ENCODE data around the gene TCF7L1. TPM values are rescaled to one million over a fixed set of nuclear protein-coding genes. Genes with fewer than 3 reads are reported as not detected.

The TCF7L1 gene
- total RNA-seq, 1 donor from 2014 or later: 48.3 TPM

DNA sequence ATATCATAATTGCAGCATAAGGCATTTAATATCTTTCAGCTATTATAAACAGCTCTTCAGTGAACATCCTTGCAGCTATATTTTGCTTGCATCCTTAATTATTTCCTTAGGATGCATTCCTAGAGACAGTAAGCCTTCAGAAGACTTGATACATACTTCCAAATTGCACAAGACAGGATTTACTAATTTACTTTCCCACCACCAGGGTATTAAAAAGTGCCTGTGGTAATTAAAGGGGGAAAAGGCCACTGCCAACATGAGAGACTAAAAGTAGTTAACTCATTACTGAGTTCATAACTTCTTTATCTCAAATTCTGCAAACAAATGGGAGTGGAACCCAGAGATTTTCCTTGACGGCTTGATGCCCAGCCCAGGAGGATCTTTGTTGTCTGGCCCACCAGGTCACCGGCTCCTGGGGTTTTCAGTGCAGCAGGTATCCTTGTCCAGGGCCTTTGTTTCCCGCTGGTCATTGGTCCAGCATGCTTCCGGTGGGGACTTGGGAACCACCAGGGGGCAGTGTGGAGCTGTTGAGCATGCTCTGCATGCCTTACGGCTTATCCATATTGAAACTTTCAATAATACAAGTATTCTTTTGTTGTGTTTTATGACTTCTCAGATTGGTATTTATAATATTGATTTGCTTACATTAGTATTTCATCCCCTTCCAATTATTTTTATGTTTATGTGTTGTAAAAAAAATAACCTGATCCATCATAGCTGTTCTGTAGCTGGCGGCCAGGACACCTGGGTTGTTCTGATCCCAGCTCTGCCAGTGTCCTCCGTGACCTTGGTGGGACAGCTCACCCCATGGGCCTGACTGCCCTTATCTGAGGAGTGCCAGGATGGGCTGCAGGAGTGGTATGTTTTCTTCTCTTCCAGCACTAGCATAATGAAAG lies 133.2 kb downstream of the TCF7L1 start:
- DNase-seq (ENCODE audit: low spot score in 2 of 2, unreplicated experiment in 2 of 2): peak; percentile 45 to 67
- H3K36me3 Mint-ChIP-seq: peaks cover 8% of the 10 kb centered on the region
- H3K9me3 Mint-ChIP-seq: no peaks in the 10 kb centered on the region
- peak overlapping the region; percentile 63 for H3K27ac Mint-ChIP-seq
- TF ChIP-seq, protein P1, sequence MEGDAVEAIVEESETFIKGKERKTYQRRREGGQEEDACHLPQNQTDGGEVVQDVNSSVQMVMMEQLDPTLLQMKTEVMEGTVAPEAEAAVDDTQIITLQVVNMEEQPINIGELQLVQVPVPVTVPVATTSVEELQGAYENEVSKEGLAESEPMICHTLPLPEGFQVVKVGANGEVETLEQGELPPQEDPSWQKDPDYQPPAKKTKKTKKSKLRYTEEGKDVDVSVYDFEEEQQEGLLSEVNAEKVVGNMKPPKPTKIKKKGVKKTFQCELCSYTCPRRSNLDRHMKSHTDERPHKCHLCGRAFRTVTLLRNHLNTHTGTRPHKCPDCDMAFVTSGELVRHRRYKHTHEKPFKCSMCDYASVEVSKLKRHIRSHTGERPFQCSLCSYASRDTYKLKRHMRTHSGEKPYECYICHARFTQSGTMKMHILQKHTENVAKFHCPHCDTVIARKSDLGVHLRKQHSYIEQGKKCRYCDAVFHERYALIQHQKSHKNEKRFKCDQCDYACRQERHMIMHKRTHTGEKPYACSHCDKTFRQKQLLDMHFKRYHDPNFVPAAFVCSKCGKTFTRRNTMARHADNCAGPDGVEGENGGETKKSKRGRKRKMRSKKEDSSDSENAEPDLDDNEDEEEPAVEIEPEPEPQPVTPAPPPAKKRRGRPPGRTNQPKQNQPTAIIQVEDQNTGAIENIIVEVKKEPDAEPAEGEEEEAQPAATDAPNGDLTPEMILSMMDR (IDR thresholded peaks at IDR 0.05; ENCODE audit: unreplicated experiment): peak; percentile 77
- peaks cover 50% of the 10 kb centered on the region for H3K4me1 Mint-ChIP-seq
- no peaks in the 10 kb centered on the region for H3K27me3 Mint-ChIP-seq (ENCODE audit: low read depth)
- no peak overlapping the region for H3K4me3 Mint-ChIP-seq

- H3K9me3 Mint-ChIP-seq: no peaks in the 10 kb centered on the region
- H3K27ac Mint-ChIP-seq: peak overlapping the region; percentile 89
- H3K27me3 Mint-ChIP-seq (ENCODE audit: low read depth): no peaks in the 10 kb centered on the region
- H3K4me1 Mint-ChIP-seq: peaks cover 45% of the 10 kb centered on the region
- TF ChIP-seq, protein P1 (IDR thresholded peaks at IDR 0.05; ENCODE audit: unreplicated experiment): no peak
- H3K36me3 Mint-ChIP-seq: peaks cover 2% of the 10 kb centered on the region
- H3K4me3 Mint-ChIP-seq: no peak overlapping the region
- DNase-seq (ENCODE audit: low spot score in 2 of 2, unreplicated experiment in 2 of 2): no peak
Observed at GRCh38 chr2:85269959-85270358, 136.8 kb downstream of the TCF7L1 start.

DNA sequence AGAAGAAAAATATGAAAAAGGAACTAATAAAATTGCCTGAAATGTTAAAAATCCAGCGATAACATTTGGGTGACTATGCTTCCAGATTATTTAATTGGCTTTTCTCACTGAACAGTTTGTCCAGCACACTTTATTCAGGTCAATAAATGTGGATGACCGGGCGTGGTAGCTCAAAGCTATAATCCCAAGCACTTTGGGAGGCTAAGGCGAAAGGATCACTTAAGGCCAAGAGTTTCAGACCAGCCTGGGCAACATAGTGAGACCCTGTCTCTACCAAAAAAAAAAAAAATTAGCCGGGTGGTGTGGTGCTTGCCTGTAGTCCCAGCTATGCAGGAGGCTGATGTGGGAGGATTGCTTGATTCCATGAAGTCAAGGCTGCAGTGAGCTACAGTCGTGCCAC lies 139.2 kb downstream of the TCF7L1 start:
- no peak for DNase-seq (ENCODE audit: low spot score in 2 of 2, unreplicated experiment in 2 of 2)
- H3K9me3 Mint-ChIP-seq: no peaks in the 10 kb centered on the region
- peaks cover 2% of the 10 kb centered on the region for H3K36me3 Mint-ChIP-seq
- no peak overlapping the region for H3K4me3 Mint-ChIP-seq
- peaks cover 44% of the 10 kb centered on the region for H3K4me1 Mint-ChIP-seq
- H3K27me3 Mint-ChIP-seq (ENCODE audit: low read depth): no peaks in the 10 kb centered on the region
- H3K27ac Mint-ChIP-seq: no peak overlapping the region
- TF ChIP-seq, protein P1 (IDR thresholded peaks at IDR 0.05; ENCODE audit: unreplicated experiment): no peak

DNA sequence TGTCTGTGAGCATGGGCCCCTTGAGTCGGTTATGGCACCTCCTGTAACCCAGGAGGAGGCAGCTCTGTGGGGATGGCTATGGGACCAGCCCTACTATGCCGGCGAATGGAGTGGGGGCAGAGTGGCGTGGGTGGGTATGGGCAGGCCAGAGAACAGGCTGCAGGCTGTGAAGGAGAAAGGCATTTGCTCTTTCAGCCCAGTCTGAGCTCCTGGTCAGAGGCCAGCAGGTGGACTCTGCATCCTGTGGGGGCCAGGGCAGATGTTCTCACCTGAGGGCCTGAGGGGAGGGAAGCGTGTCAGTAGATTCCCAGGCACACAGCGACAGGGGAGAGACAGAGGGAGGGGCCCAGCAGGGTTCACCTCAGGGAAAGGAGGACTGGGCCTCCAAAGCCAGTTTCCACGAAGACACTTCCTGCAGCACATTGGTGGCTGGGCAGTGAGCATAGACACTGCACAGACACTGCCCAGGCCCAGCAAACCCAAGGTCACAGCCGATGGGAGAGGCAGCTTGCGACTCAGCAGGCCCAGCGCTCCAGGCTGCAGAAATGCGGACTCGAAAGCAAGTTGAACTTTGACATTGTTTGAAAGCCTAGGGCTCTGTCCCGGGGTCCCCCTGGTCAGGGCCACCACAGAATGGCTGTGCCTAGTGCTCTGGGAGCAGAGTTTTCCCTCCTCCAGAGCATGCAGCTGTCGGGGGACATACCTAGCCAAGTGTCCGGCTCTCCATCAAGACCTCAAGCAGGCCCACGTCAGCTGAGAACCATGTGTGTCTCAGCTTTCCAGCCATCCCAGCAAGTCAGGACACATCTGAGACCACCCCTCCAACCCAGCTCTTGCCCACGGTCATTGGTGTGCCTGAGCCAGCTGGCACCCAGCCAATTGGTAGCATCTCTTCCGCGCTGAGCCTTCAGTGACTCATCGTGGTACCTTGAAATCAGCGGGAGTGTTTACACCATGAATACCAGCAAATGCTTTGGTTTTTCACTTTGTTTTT lies 140.8 kb downstream of the TCF7L1 start:
- H3K36me3 Mint-ChIP-seq: peaks cover 2% of the 10 kb centered on the region
- TF ChIP-seq, protein P1 (IDR thresholded peaks at IDR 0.05; ENCODE audit: unreplicated experiment): no peak
- H3K4me3 Mint-ChIP-seq: no peak overlapping the region
- peak overlapping the region; percentile 68 for H3K27ac Mint-ChIP-seq
- peak; percentile 58 to 74 for DNase-seq (ENCODE audit: low spot score in 2 of 2, unreplicated experiment in 2 of 2)
- peaks cover 61% of the 10 kb centered on the region for H3K4me1 Mint-ChIP-seq
- no peaks in the 10 kb centered on the region for H3K27me3 Mint-ChIP-seq (ENCODE audit: low read depth)
- H3K9me3 Mint-ChIP-seq: no peaks in the 10 kb centered on the region

DNA sequence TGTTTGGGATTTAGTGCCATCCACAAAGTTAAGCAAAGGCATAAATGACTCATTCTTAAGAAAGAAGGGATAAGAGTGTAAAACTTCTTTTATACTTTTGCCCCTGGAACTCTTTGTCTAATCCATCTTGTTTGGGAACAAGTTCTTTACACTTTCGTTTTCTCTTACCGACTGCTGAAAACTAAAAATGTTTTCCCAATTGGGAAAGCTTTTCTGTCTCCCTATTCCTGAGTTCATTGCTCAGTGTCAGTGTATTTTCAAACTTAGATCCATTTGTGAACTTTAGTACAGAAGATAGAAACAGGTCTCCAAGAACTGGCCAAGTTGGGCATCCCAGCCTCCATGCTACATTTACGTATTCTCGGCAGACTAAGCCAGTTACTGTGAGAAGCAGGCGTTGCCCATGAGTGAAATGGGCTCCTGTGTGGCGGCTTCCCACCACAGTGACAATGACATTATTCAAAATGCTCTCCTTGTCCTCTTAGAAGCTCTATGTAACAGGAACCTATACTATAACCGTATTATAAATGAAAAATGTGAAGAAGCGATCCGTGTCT lies 142.9 kb downstream of the TCF7L1 start:
- no peaks in the 10 kb centered on the region for H3K27me3 Mint-ChIP-seq (ENCODE audit: low read depth)
- H3K36me3 Mint-ChIP-seq: no peaks in the 10 kb centered on the region
- H3K4me1 Mint-ChIP-seq: peaks cover 57% of the 10 kb centered on the region

More for the DNA sequence above, 142.9 kb downstream of the TCF7L1 start:
- no peak for DNase-seq (ENCODE audit: low spot score in 2 of 2, unreplicated experiment in 2 of 2)
- peak overlapping the region; percentile 38 for H3K27ac Mint-ChIP-seq
- H3K9me3 Mint-ChIP-seq: no peaks in the 10 kb centered on the region
- H3K4me3 Mint-ChIP-seq: no peak overlapping the region
- TF ChIP-seq, protein P1 (IDR thresholded peaks at IDR 0.05; ENCODE audit: unreplicated experiment): no peak

Measured in mesothelial cell of epicardium (in vitro differentiated cells).